Sigmoid colon (tissue), 7 donors: Measurements from ENCODE around the gene RETN. TPM values are rescaled to one million over a fixed set of nuclear protein-coding genes. Genes with fewer than 3 reads are reported as not detected.

ENCODE experiments used
- DNase-seq: peaks from one replicate; pipeline ENCODE4 v3.0.0-alpha.2; 2019
- H3K27ac ChIP-seq, 4 donors: fragments of 200-600 bp; sonication (generic); one replicate each; pipeline ENCODE4 v1.5.1; 2016 to 2019; ENCODE audit warnings: mild to moderate bottlenecking in 1 of 4
- H3K27me3 ChIP-seq, 3 donors: fragments of 200-600 bp; sonication (generic); one replicate each; pipeline ENCODE4 v1.5.1; 2019; ENCODE audit warnings: mild to moderate bottlenecking in 1 of 3
- H3K36me3 ChIP-seq, 4 donors: fragments of 200-600 bp; sonication (generic); one replicate each; pipeline ENCODE4 v1.5.1; 2016 to 2019
- H3K4me1 ChIP-seq, 4 donors: fragments of 200-600 bp; sonication (generic); one replicate each; pipeline ENCODE4 v1.5.1; 2017 to 2019
- H3K4me3 ChIP-seq, 4 donors: fragments of 200-600 bp; sonication (generic); one replicate each; pipeline ENCODE4 v1.5.1; 2017 to 2019; ENCODE audit warnings: mild to moderate bottlenecking in 2 of 4, moderate library complexity in 1 of 4
- H3K9me3 ChIP-seq, 4 donors: fragments of 200-600 bp in 3 of 4; sonication (generic) in 3 of 4; one replicate each; pipeline versions ENCODE4 v1.5.1 to v1.6.1; 2013 to 2019
- CTCF ChIP-seq, 4 experiments: fragments of 450-650 bp in 3 of 4; fragments of 200-600 bp in 1 of 4; IDR thresholded peaks; one replicate each; pipeline ENCODE4 v1.5.1; 2016 to 2019; ENCODE audit warnings: antibody characterized with exemption in 4 of 4, mild to moderate bottlenecking in 3 of 4, moderate library complexity in 2 of 4
- EP300 ChIP-seq, 4 donors: sonication (generic); formaldehyde crosslinking; IDR thresholded peaks; one replicate each; pipeline ENCODE4 v1.6.1; 2017; ENCODE audit warnings: antibody characterized with exemption in 4 of 4
- POLR2A ChIP-seq, 2 donors: fragments of 450-650 bp; IDR thresholded peaks; one replicate each; pipeline ENCODE4 v1.6.1; 2016; ENCODE audit warnings: antibody characterized with exemption in 2 of 2, mild to moderate bottlenecking in 2 of 2, moderate library complexity in 2 of 2
- POLR2AphosphoS5 ChIP-seq, 4 donors: sonication (generic); formaldehyde crosslinking; IDR thresholded peaks; one replicate each; pipeline ENCODE4 v1.6.1; 2017; ENCODE audit warnings: antibody characterized with exemption in 4 of 4
- WGBS, 2 donors: extraction: QIAGEN DNeasy Blood & Tissue Kit; methylation state at CpG; one replicate each; pipeline ENCODE4 v1.1.7; 2013; 5-methylcytosine and 5-hydroxymethylcytosine counted together
- intact Hi-C: fragments of 100-400 bp; cut with DNase I; formaldehyde crosslinking; loops from one replicate; pipeline ENCODE4 v1.15.1; 2023
- polyA plus RNA-seq, 3 donors: library from polyadenylated mRNA; stranded (reverse); fragments of 200-250 nt; gene quantifications; one replicate each; pipeline ENCODE4 v1.2.3, GENCODE V29; 2013
- total RNA-seq, 4 donors: library from RNA; depleted of rRNA; stranded (reverse); fragments of >200 nt; gene quantifications; one replicate each; pipeline ENCODE4 v1.1.0, GENCODE V29; 2016
- donor health status: healthy with polysubstance abuse.
- donor health status: Bipolar disorder and iron deficiency.
- donor health status: healthy.

Gene RETN
- total and polyA plus RNA-seq, 7 donors, result 3.6 to 38.1 (median 8.6) TPM; not detected in 4

GRCh38 chr19:7689165-7689564, 20.3 kb downstream of the RETN start:
- no peak for TF ChIP-seq EP300 (IDR thresholded peaks at IDR 0.05)
- no peak for TF ChIP-seq POLR2A (IDR thresholded peaks at IDR 0.05)
- TF ChIP-seq POLR2AphosphoS5 (IDR thresholded peaks at IDR 0.05), result no peak
- TF ChIP-seq CTCF (IDR thresholded peaks at IDR 0.05), result no peak
- intact Hi-C loops, result no loop called here
- no peak overlapping the region for H3K27ac ChIP-seq
- DNase-seq, result no peak
- no peaks in the 10 kb centered on the region for H3K9me3 ChIP-seq
- peaks cover 0 to 5% (median under 1%) of the 10 kb centered on the region in 4 donors for H3K36me3 ChIP-seq
- no peak overlapping the region for H3K4me3 ChIP-seq
- H3K4me1 ChIP-seq, result no peaks in the 10 kb centered on the region
- 36 to 47% methylated on average over 23 of the region's 23 CpGs for WGBS, 2 donors
- peaks cover 0 to 25% (median 0%) of the 10 kb centered on the region in 3 donors for H3K27me3 ChIP-seq

GRCh38 chr19:7690779-7691258, 22.0 kb downstream of the RETN start:
- no peak for TF ChIP-seq EP300 (IDR thresholded peaks at IDR 0.05)
- TF ChIP-seq CTCF (IDR thresholded peaks at IDR 0.05), result no peak
- no peak for TF ChIP-seq POLR2A (IDR thresholded peaks at IDR 0.05)
- TF ChIP-seq POLR2AphosphoS5 (IDR thresholded peaks at IDR 0.05), result no peak
- intact Hi-C loops, result no loop called here
- Histone ChIP-seq H3K4me1 (no peaks in the 10 kb centered on the region), H3K36me3 (no peaks in the 10 kb centered on the region), H3K27me3 (peaks cover 0 to 29% (median 0%) of the 10 kb centered on the region in 3 donors), H3K27ac (no peak overlapping the region), H3K4me3 (no peak overlapping the region), H3K9me3 (no peaks in the 10 kb centered on the region)
- no peak for DNase-seq
- 78 to 80% methylated on average over 8 of the region's 8 CpGs for WGBS, 2 donors

GRCh38 chr19:7691497-7691896, 22.6 kb downstream of the RETN start:
- Histone ChIP-seq H3K4me1 (no peaks in the 10 kb centered on the region), H3K9me3 (no peaks in the 10 kb centered on the region), H3K36me3 (no peaks in the 10 kb centered on the region), H3K27ac (no peak overlapping the region), H3K27me3 (peaks cover 0 to 29% (median 0%) of the 10 kb centered on the region in 3 donors), H3K4me3 (no peak overlapping the region)
- TF ChIP-seq POLR2AphosphoS5 (IDR thresholded peaks at IDR 0.05) (no peak), POLR2A (IDR thresholded peaks at IDR 0.05) (no peak), CTCF (IDR thresholded peaks at IDR 0.05) (no peak), EP300 (IDR thresholded peaks at IDR 0.05) (no peak)
- no peak for DNase-seq
- intact Hi-C loops, result no loop called here

GRCh38 chr19:7692417-7693088, 23.7 kb downstream of the RETN start:
- no peak overlapping the region for H3K4me3 ChIP-seq
- H3K27me3 ChIP-seq, result peaks cover 0 to 40% (median 7%) of the 10 kb centered on the region in 3 donors
- TF ChIP-seq EP300 (IDR thresholded peaks at IDR 0.05) (no peak), CTCF (IDR thresholded peaks at IDR 0.05) (no peak), POLR2AphosphoS5 (IDR thresholded peaks at IDR 0.05) (no peak), POLR2A (IDR thresholded peaks at IDR 0.05) (no peak)
- H3K36me3 ChIP-seq, result no peaks in the 10 kb centered on the region
- 69 to 71% methylated on average over 13 of the region's 13 CpGs for WGBS, 2 donors
- DNase-seq, result no peak
- H3K27ac ChIP-seq, result no peak overlapping the region
- H3K9me3 ChIP-seq, result no peaks in the 10 kb centered on the region
- H3K4me1 ChIP-seq, result no peaks in the 10 kb centered on the region
- intact Hi-C loops, result no loop called here
